Bronchial epithelial cell (primary cell): ENCODE measurements around the gene GDI2. TPM values are rescaled to one million over a fixed set of nuclear protein-coding genes. Genes with fewer than 3 reads are reported as not detected.

Experiments used
- DNase-seq: peaks from one replicate; pipeline ENCODE4 v3.0.0-alpha.2; 2010; ENCODE audit warnings: low read depth
- FAIRE-seq: peaks from 2 replicates; lab custom pipeline; 2011; peaks lifted over from hg19 to GRCh38; lab: Jason Lieb, UNC
- H3K27me3 ChIP-seq: 2 replicates; pipeline ENCODE4 v1.5.1; 2011; ENCODE audit warnings: low read length; ENCODE audit not compliant: control insufficient read depth, insufficient read depth
- H3K36me3 ChIP-seq: 2 replicates; pipeline ENCODE4 v1.5.1; 2011; ENCODE audit warnings: low read length; ENCODE audit not compliant: control insufficient read depth, insufficient read depth
- H3K4me3 ChIP-seq: 2 replicates; pipeline ENCODE4 v1.5.1; 2011; ENCODE audit warnings: mild to moderate bottlenecking, low read depth, low read length, control low read depth
- CTCF ChIP-seq: IDR thresholded peaks from 2 replicates; pipeline ENCODE4 v1.5.1; 2011; ENCODE audit warnings: mild to moderate bottlenecking, moderate library complexity, low read length, control low read depth, inconsistent platforms; ENCODE audit not compliant: insufficient read depth, severe bottlenecking
- total RNA-seq: library from RNA; depleted of rRNA; stranded (reverse); fragments of >200 nt; gene quantifications from 2 replicates; pipeline ENCODE4 v1.2.1, GENCODE V29; 2014

Gene GDI2
- 253 and 395 TPM in 2 replicates for total RNA-seq

GRCh38 chr10:5813341-5814109 lies at the start of gene GDI2:
GDI2 (minus strand) TSS chr10:5813434; CDS start chr10:5813258, 176 bp downstream.
- H3K36me3 ChIP-seq = no peaks in the 10 kb centered on the region
- peak within 1 kb of the TSS; percentile 96 for H3K4me3 ChIP-seq
- H3K27me3 ChIP-seq = no peaks in the 10 kb centered on the region
- FAIRE-seq (no peak), DNase-seq (peak; percentile 85)
- peak; percentile 13 for TF ChIP-seq CTCF

GRCh38 chr10:5862360-5862961 lies 49.2 kb upstream of the GDI2 start:
- no peak for TF ChIP-seq CTCF
- FAIRE-seq (no peak), DNase-seq (no peak)
- H3K4me3 ChIP-seq = no peak overlapping the region
- H3K27me3 ChIP-seq = no peaks in the 10 kb centered on the region
- H3K36me3 ChIP-seq = no peaks in the 10 kb centered on the region

- Histone ChIP-seq H3K4me3 (no peak overlapping the region), H3K36me3 (no peaks in the 10 kb centered on the region), H3K27me3 (no peaks in the 10 kb centered on the region)
- no peak for FAIRE-seq
- DNase-seq = no peak
- no peak for TF ChIP-seq CTCF
Observed at GRCh38 chr10:5860066-5860465, 46.8 kb upstream of the GDI2 start.

GRCh38 chr10:5858811-5859210 lies 45.6 kb upstream of the GDI2 start:
- DNase-seq = no peak
- no peak for TF ChIP-seq CTCF
- no peaks in the 10 kb centered on the region for H3K27me3 ChIP-seq
- H3K4me3 ChIP-seq = no peak overlapping the region
- no peaks in the 10 kb centered on the region for H3K36me3 ChIP-seq
- FAIRE-seq = no peak

GRCh38 chr10:5856701-5857004 lies 43.4 kb upstream of the GDI2 start:
- Histone ChIP-seq H3K4me3 (no peak overlapping the region), H3K27me3 (no peaks in the 10 kb centered on the region), H3K36me3 (no peaks in the 10 kb centered on the region)
- FAIRE-seq (no peak), DNase-seq (no peak)
- TF ChIP-seq CTCF = no peak
